Small intestine (tissue), 7 donors: ENCODE measurements around the gene SLC4A8. TPM values are rescaled to one million over a fixed set of nuclear protein-coding genes. Genes with fewer than 3 reads are reported as not detected.
A peak's percentile ranks its signal among the peaks of the same experiment; 100 is the strongest.

ENCODE experiments used
- DNase-seq, 2 donors: peaks; one replicate each; pipeline versions ENCODE4 v3.0.0 to v3.0.0-alpha.2; 2013
- FAIRE-seq: peaks from 2 replicates; lab custom pipeline; 2012; peaks lifted over from hg19 to GRCh38; lab: Jason Lieb, UNC
- H3K27ac ChIP-seq, 3 donors: one replicate each; pipeline ENCODE4 v1.5.1; 2013; ENCODE audit warnings: low read length in 2 of 3, mild to moderate bottlenecking in 2 of 3, control low read depth in 1 of 3, inconsistent platforms in 1 of 3, low read depth in 1 of 3, moderate library complexity in 1 of 3
- H3K27me3 ChIP-seq, 3 donors: one replicate each; pipeline ENCODE4 v1.6.1; 2013; ENCODE audit warnings: low read length in 3 of 3, inconsistent platforms in 1 of 3; ENCODE audit not compliant: control insufficient read depth in 3 of 3, insufficient read depth in 3 of 3
- H3K36me3 ChIP-seq, 3 donors: one replicate each; pipeline ENCODE4 v1.6.1; 2013; ENCODE audit warnings: low read length in 3 of 3, inconsistent platforms in 1 of 3, low read depth in 1 of 3, mild to moderate bottlenecking in 1 of 3, moderate library complexity in 1 of 3; ENCODE audit not compliant: control insufficient read depth in 3 of 3, insufficient read depth in 2 of 3
- H3K4me1 ChIP-seq, 3 donors: one replicate each; pipeline ENCODE4 v1.6.1; 2013; ENCODE audit warnings: low read length in 2 of 3, inconsistent platforms in 1 of 3, low read depth in 1 of 3, mild to moderate bottlenecking in 1 of 3, moderate library complexity in 1 of 3; ENCODE audit not compliant: control insufficient read depth in 3 of 3, insufficient read depth in 2 of 3
- H3K4me3 ChIP-seq, 3 donors: one replicate each; pipeline ENCODE4 v1.5.1; 2013; ENCODE audit warnings: low read length in 3 of 3, control low read depth in 1 of 3, inconsistent platforms in 1 of 3, low read depth in 1 of 3, mild to moderate bottlenecking in 1 of 3, moderate library complexity in 1 of 3
- H3K9me3 ChIP-seq, 2 donors: one replicate each; pipeline ENCODE4 v1.6.1; 2013; ENCODE audit warnings: low read depth in 1 of 2, low read length in 1 of 2; ENCODE audit not compliant: control insufficient read depth in 2 of 2, insufficient read depth in 1 of 2
- WGBS, 3 donors: extraction: QIAGEN DNeasy Blood & Tissue Kit; methylation state at CpG; one replicate each; pipeline ENCODE4 v1.1.7; 2013; 5-methylcytosine and 5-hydroxymethylcytosine counted together
- polyA plus RNA-seq, 4 donors: library from polyadenylated mRNA; stranded (reverse) in 3 of 4; unstranded in 1 of 4; fragments of 200-250 nt in 3 of 4; fragments of 120-200 nt in 1 of 4; gene quantifications; one replicate each; pipeline versions ENCODE4 v1.2.1 to v1.2.3, GENCODE V29; 2013
- donor health status: healthy with polysubstance abuse.
- donor health status: control.
- donor health status: control.
- donor health status: Bipolar disorder and iron deficiency.
- donor health status: healthy.

The SLC4A8 gene
- polyA plus RNA-seq, 4 donors = 0.43 to 2.5 (median 1.7) TPM

- Histone ChIP-seq H3K4me1 (no peaks in the 10 kb centered on the region), H3K27me3 (no peaks in the 10 kb centered on the region), H3K36me3 (no peaks in the 10 kb centered on the region), H3K9me3 (no peaks in the 10 kb centered on the region), H3K4me3 (no peak overlapping the region), H3K27ac (no peak overlapping the region)
- DNase-seq (no peak), FAIRE-seq (no peak)
- WGBS, 3 donors = 76 to 85% (median 79%) methylated on average over 2 of the region's 2 CpGs
Measured at GRCh38 chr12:51460519-51460918, 35.9 kb downstream of the SLC4A8 start.

GRCh38 chr12:51465491-51465890 is 40.9 kb downstream of the SLC4A8 start:
- H3K4me1 ChIP-seq = no peaks in the 10 kb centered on the region
- 92 to 100% (median 92%) methylated on average over 1 of the region's 1 CpG for WGBS, 3 donors
- H3K27ac ChIP-seq = no peak overlapping the region
- no peaks in the 10 kb centered on the region for H3K27me3 ChIP-seq
- no peaks in the 10 kb centered on the region for H3K9me3 ChIP-seq
- FAIRE-seq (no peak), DNase-seq (no peak)
- H3K4me3 ChIP-seq = no peak overlapping the region
- H3K36me3 ChIP-seq = peaks cover 0 to 2% (median 0%) of the 10 kb centered on the region in 3 donors

GRCh38 chr12:51470116-51470515 is 45.5 kb downstream of the SLC4A8 start:
- FAIRE-seq = no peak
- Histone ChIP-seq H3K9me3 (no peaks in the 10 kb centered on the region), H3K4me3 (no peak overlapping the region), H3K27ac (no peak overlapping the region), H3K36me3 (peaks cover 0 to 2% (median 0%) of the 10 kb centered on the region in 3 donors), H3K4me1 (peaks cover 0 to 8% (median 0%) of the 10 kb centered on the region in 3 donors), H3K27me3 (no peaks in the 10 kb centered on the region)
- DNase-seq = no peak
- 93 to 100% (median 100%) methylated on average over 1 of the region's 1 CpG for WGBS, 3 donors

- Histone ChIP-seq H3K4me3 (no peak overlapping the region), H3K27me3 (no peaks in the 10 kb centered on the region), H3K9me3 (no peaks in the 10 kb centered on the region), H3K36me3 (peaks cover 0 to 2% (median 0%) of the 10 kb centered on the region in 3 donors), H3K4me1 (peaks cover 0 to 8% (median 0%) of the 10 kb centered on the region in 3 donors), H3K27ac (no peak overlapping the region)
- DNase-seq (peak; percentile 40 to 68), FAIRE-seq (no peak)
- 24 to 49% (median 43%) methylated on average over 7 of the region's 7 CpGs for WGBS, 3 donors
Measured at GRCh38 chr12:51471111-51471864, 46.7 kb downstream of the SLC4A8 start.

GRCh38 chr12:51472984-51473383 is 48.4 kb downstream of the SLC4A8 start:
- WGBS, 3 donors = 94 to 99% (median 95%) methylated on average over 2 of the region's 2 CpGs
- DNase-seq (no peak), FAIRE-seq (no peak)
- Histone ChIP-seq H3K9me3 (no peaks in the 10 kb centered on the region), H3K4me1 (peaks cover 0 to 8% (median 0%) of the 10 kb centered on the region in 3 donors), H3K27ac (no peak overlapping the region), H3K27me3 (no peaks in the 10 kb centered on the region), H3K36me3 (peaks cover 0 to 2% (median 0%) of the 10 kb centered on the region in 3 donors), H3K4me3 (no peak overlapping the region)

- FAIRE-seq = no peak
- 86 to 95% (median 89%) methylated on average over 2 of the region's 2 CpGs for WGBS, 3 donors
- no peaks in the 10 kb centered on the region for H3K9me3 ChIP-seq
- H3K4me3 ChIP-seq = no peak overlapping the region
- H3K27ac ChIP-seq = no peak overlapping the region
- DNase-seq = no peak
- H3K4me1 ChIP-seq = peaks cover 0 to 8% (median 0%) of the 10 kb centered on the region in 3 donors
- no peaks in the 10 kb centered on the region for H3K27me3 ChIP-seq
- H3K36me3 ChIP-seq = peaks cover 0 to 2% (median 0%) of the 10 kb centered on the region in 3 donors
Measured at GRCh38 chr12:51473947-51474346, 49.3 kb downstream of the SLC4A8 start.

- no peaks in the 10 kb centered on the region for H3K36me3 ChIP-seq
- no peak overlapping the region for H3K27ac ChIP-seq
- peaks cover 0 to 8% (median 0%) of the 10 kb centered on the region in 3 donors for H3K4me1 ChIP-seq
- H3K9me3 ChIP-seq = no peaks in the 10 kb centered on the region
- no peaks in the 10 kb centered on the region for H3K27me3 ChIP-seq
- FAIRE-seq (no peak), DNase-seq (no peak)
- H3K4me3 ChIP-seq = no peak overlapping the region
- 88 to 96% (median 92%) methylated on average over 1 of the region's 1 CpG for WGBS, 3 donors
Measured at GRCh38 chr12:51475543-51475942, 50.9 kb downstream of the SLC4A8 start.

- DNase-seq = no peak
- Histone ChIP-seq H3K36me3 (no peaks in the 10 kb centered on the region), H3K4me3 (no peak overlapping the region), H3K27ac (no peak overlapping the region), H3K4me1 (no peaks in the 10 kb centered on the region), H3K9me3 (no peaks in the 10 kb centered on the region), H3K27me3 (no peaks in the 10 kb centered on the region)
- no peak for FAIRE-seq
- WGBS, 3 donors = 74 to 79% (median 75%) methylated on average over 3 of the region's 3 CpGs
Measured at GRCh38 chr12:51480978-51481377, 56.3 kb downstream of the SLC4A8 start.
